GM12891 (cell line): ENCODE data around the gene SEC62.

ENCODE experiments used
- DNase-seq: peaks from one replicate; pipeline ENCODE4 v3.0.0; 2011; ENCODE audit warnings: low spot score; ENCODE audit not compliant: insufficient read length
- FAIRE-seq: peaks from 2 replicates; lab custom pipeline; 2011; peaks lifted over from hg19 to GRCh38; lab: Jason Lieb, UNC
- PAX5 ChIP-seq: IDR thresholded peaks from 2 replicates; pipeline ENCODE4 v1.6.1; 2011; ENCODE audit warnings: low read length, moderate library complexity, mild to moderate bottlenecking; ENCODE audit not compliant: insufficient read depth, severe bottlenecking
- POLR2A ChIP-seq: IDR thresholded peaks from 2 replicates; pipeline ENCODE4 v1.6.1; 2011; ENCODE audit warnings: low read depth, low read length, control low read depth
- POLR2AphosphoS5 ChIP-seq: IDR thresholded peaks from 2 replicates; pipeline ENCODE4 v1.6.1; 2011; ENCODE audit warnings: low read depth, low read length, control low read depth
- POU2F2 ChIP-seq: IDR thresholded peaks from 2 replicates; pipeline ENCODE4 v1.6.1; 2011; ENCODE audit warnings: low read depth, mild to moderate bottlenecking, control low read depth, low read length, moderate library complexity
- SPI1 ChIP-seq: IDR thresholded peaks from 2 replicates; pipeline ENCODE4 v1.6.1; 2011; ENCODE audit warnings: low read depth, low read length, control low read depth
- TAF1 ChIP-seq: IDR thresholded peaks from 2 replicates; pipeline ENCODE4 v1.6.1; 2011; ENCODE audit warnings: low read depth, low read length, control low read depth

SEC62 gene

DNA sequence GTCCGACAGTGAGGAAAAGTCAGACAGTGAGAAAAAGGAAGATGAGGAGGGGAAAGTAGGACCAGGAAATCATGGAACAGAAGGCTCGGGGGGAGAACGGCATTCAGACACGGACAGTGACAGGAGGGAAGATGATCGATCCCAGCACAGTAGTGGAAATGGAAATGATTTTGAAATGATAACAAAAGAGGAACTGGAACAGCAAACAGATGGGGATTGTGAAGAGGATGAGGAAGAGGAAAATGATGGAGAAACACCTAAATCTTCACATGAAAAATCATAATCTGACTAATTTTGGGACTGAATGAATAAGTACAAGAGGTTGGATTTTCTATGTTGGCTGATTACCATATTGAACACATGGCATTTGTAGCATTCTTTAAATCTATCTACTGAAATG is 26.2 kb downstream of the SEC62 start:
- no peak for DNase-seq
- TF ChIP-seq POLR2A = no peak
- peak; percentile 77 for TF ChIP-seq SPI1
- peak; percentile 65 for FAIRE-seq

- FAIRE-seq = no peak
- DNase-seq = no peak
- TF ChIP-seq SPI1 (no peak), POLR2A (no peak), TAF1 (no peak), PAX5 (no peak), POLR2AphosphoS5 (no peak), POU2F2 (no peak)
Measured at GRCh38 chr3:169993761-169994160, 27.2 kb downstream of the SEC62 start.

GRCh38 chr3:169996063-169996462 is 29.5 kb downstream of the SEC62 start:
- peak; percentile 33 for FAIRE-seq
- no peak for TF ChIP-seq POU2F2
- TF ChIP-seq POLR2AphosphoS5 = no peak
- TF ChIP-seq PAX5 = no peak
- TF ChIP-seq POLR2A = no peak
- no peak for TF ChIP-seq SPI1
- no peak for TF ChIP-seq TAF1

GRCh38 chr3:169998668-169999131 is 32.1 kb downstream of the SEC62 start:
- TF ChIP-seq POU2F2 (no peak), SPI1 (no peak), POLR2AphosphoS5 (no peak), TAF1 (no peak), POLR2A (no peak), PAX5 (no peak)
- FAIRE-seq (peak; percentile 94), DNase-seq (no peak)

More at GRCh38 chr3:169996063-169996462, 29.5 kb downstream of the SEC62 start:
- DNase-seq = no peak

DNA sequence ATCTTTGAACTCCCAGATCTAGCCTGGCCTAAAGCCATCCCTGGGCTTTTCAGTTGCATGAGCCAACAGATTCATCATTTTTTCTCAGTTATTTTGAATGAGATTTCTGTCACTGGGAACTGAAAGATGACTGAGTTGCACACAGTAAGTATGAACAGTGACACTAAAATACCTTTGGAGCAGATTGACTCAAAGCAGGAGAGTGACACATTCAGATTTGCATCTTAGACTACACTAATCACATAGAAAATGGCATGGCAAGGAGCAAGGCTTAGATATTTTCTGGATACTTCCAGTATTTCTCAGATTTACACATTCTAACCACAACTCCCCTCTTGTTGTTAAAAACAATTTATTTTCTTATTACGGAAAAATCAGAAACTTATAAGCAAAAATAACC is 32.8 kb downstream of the SEC62 start:
- FAIRE-seq (no peak), DNase-seq (peak; percentile 13)
- TF ChIP-seq SPI1 (peak; percentile 50), TAF1 (no peak), POLR2A (no peak), PAX5 (no peak), POU2F2 (peak; percentile 78; the same call in 1 of the 2 replicates)

DNA sequence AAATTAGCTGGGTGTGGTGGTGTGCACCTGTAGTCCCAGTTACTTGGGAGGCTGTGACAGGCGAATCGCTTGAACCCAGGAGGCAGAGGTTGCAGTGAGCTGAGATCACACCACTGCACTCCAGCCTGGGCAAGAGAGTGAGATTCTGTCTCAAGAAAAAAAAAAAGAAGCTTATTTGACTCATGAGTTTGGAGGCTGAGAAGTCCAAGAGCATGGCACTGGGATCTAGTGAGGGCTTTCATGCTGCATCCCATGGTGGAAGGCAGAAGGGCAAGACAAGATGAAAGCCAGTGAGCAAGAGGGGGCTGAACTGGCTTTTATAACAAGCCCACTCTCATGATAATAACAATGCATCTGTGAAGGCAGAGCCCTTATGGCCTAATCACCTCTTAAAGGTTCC is 33.4 kb downstream of the SEC62 start:
- no peak for TF ChIP-seq SPI1
- TF ChIP-seq PAX5 = no peak
- no peak for TF ChIP-seq POU2F2
- no peak for TF ChIP-seq POLR2AphosphoS5
- TF ChIP-seq POLR2A = no peak
- no peak for TF ChIP-seq TAF1
- FAIRE-seq (no peak), DNase-seq (no peak)

DNA sequence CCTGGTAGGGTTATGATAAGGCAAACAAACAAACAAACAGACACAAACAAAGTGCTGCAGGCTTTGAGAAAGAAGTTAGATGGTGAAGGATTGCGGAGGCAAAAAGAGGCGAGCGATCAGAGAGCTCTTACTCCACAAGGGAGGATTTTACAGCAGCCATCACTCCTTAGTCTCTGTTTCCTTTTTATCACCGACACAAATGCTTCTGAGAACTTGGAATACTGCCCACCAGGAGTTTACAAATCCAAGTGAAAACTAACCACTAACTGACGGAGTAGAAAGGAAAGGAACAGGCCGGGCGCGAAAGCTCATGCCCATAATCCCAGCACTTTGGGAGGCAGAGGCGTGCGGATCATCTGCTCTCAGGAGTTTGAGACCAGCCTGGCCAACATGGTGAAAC is 35.6 kb downstream of the SEC62 start:
- TF ChIP-seq TAF1 = no peak
- no peak for TF ChIP-seq POLR2AphosphoS5
- FAIRE-seq (no peak), DNase-seq (no peak)

DNA sequence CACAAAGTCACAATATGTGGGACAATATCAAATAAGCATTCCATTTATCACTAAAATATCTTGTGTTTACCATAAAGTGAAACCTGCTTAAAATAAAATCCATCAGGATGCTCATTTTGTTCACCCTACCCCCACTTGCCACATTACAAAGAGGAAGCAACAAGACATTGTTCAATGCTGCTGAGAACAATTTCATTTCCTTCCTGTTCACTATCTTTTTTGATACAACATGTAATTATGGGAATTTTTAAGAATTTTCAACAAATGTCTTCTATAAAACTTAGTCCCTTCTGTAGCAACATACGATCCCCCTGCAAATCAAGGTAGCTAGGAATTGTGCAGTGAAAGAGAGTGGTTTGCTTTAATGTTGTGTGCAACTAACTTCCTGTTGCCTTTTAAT is 36.3 kb downstream of the SEC62 start:
- DNase-seq (no peak), FAIRE-seq (peak; percentile 70)
- TF ChIP-seq TAF1 = no peak
- TF ChIP-seq POLR2AphosphoS5 = no peak
- TF ChIP-seq POLR2A = no peak
- no peak for TF ChIP-seq PAX5
- TF ChIP-seq SPI1 = no peak
- TF ChIP-seq POU2F2 = no peak

GRCh38 chr3:170003881-170004356 is 37.3 kb downstream of the SEC62 start:
- TF ChIP-seq POLR2A = no peak
- TF ChIP-seq POLR2AphosphoS5 = no peak
- no peak for TF ChIP-seq SPI1
- TF ChIP-seq TAF1 = no peak
- TF ChIP-seq POU2F2 = no peak
- no peak for FAIRE-seq
- no peak for DNase-seq

DNA sequence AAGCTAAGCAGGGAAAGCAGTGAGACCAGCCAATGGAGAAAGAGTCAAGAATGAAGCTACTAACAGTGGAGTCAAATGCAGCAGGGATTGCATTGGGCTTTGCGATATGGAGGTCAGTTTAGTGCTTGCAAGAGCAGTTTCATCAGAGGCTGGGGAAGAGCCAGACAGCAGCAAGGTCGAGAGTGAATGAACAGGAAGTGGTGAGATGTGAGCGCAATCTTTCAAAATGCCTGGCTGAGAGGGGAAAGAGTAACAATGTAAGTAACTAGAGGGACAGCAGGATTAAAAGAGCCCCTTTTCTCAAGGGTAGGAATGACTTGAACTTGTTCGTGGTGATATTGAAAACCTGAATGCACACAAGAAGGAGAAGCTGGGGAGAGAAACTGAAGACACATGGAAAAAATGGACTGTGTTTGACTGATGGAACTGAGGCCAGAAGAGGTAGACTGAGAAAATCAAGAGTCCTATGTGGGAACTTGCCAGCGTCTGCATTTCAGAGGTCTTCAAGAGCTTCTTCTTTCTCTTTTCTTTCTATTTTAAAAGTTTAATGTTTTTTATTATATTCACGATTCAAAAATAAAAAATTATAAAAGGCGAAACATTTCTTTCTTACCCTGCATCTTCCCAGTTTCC is 40.5 kb downstream of the SEC62 start:
- DNase-seq = peak; percentile 35
- TF ChIP-seq SPI1 (peak; percentile 70), PAX5 (no peak)

DNA sequence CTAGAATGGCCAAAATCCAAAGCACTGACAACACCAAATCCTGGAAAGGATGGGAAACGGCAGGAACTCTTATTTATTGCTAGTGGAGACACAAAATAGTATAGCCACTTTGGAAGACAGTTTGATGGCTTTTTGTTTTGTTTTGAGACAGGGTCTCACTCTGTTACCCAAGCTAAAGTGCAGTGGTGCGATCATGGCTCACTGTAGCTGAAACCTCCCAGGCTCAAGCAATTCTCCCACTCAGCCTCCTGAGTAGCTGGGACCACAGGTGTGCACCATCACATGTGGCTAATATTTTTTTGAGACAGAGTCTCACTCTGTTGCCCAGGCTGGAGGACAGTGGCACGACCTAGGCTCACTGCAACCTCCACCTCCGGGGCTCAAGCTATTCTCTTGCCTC is 43.9 kb downstream of the SEC62 start:
- DNase-seq (no peak), FAIRE-seq (no peak)
- TF ChIP-seq POLR2AphosphoS5 (no peak), PAX5 (no peak), SPI1 (no peak), POU2F2 (no peak), POLR2A (no peak), TAF1 (no peak)

More for the DNA sequence above, 40.5 kb downstream of the SEC62 start:
- peak; percentile 94 for FAIRE-seq
